ENCODE results near the gene TAX1BP1.

Gene TAX1BP1

GRCh38 chr7:27802999-27803398 is 63.0 kb downstream of the TAX1BP1 start:
- TF ChIP-seq CTCF (conservative IDR thresholded peaks at IDR 0.05), result no peak
- no peak overlapping the region for H3K27ac ChIP-seq

GRCh38 chr7:27804139-27804538 is 64.2 kb downstream of the TAX1BP1 start:
- no peak overlapping the region for H3K27ac ChIP-seq
- TF ChIP-seq CTCF (conservative IDR thresholded peaks at IDR 0.05), result no peak

- TF ChIP-seq CTCF (conservative IDR thresholded peaks at IDR 0.05), result no peak
- H3K27ac ChIP-seq, result no peak overlapping the region
Measured at GRCh38 chr7:27808626-27809025, 68.7 kb downstream of the TAX1BP1 start.

DNA sequence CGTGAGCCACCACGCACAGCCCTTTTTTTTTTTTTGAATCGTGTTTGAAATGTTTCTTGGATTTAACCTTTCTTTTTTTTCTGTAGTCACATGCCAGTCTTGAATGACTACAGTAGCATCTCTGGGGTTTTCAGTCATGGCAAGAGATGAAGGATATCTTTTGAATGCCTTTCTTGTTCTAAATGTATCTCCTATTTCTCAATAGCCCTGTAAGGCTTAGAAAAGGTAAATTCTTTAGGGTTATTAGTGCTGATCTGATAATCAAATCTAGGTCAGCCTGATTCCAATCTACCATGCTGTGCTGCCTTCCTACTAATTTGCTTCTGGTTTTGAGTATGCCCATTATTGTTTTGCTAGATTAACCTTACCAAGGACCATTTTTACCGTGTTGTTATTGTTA is 70.2 kb downstream of the TAX1BP1 start:
- TF ChIP-seq CTCF (conservative IDR thresholded peaks at IDR 0.05), result no peak
- H3K27ac ChIP-seq, result no peak overlapping the region

DNA sequence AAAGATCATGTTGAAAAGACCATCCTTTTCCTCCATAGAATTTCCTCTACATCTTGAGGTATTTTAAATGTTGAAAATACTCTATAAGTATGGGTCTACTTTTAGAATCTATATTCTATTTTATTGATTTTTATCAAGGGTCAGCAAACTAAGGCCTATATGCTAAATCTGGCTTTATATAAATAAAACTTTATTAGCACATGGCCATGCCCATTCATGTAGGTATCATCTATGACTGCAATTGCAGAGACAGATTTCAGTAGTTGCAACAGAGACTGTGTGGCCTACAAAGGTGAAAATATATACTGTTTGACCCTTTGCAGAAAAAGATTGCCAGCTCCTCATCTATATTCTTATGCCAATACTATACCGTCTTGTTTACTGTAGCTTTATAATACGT is 72.7 kb downstream of the TAX1BP1 start:
- no peak overlapping the region for H3K27ac ChIP-seq
- no peak for TF ChIP-seq CTCF (conservative IDR thresholded peaks at IDR 0.05)

- no peak overlapping the region for H3K27ac ChIP-seq
- no peak for TF ChIP-seq CTCF (conservative IDR thresholded peaks at IDR 0.05)
Measured at GRCh38 chr7:27822245-27822644, 82.3 kb downstream of the TAX1BP1 start.

GRCh38 chr7:27825891-27826290 is 85.9 kb downstream of the TAX1BP1 start:
- no peak overlapping the region for H3K27ac ChIP-seq

More at GRCh38 chr7:27825891-27826290, 85.9 kb downstream of the TAX1BP1 start:
- TF ChIP-seq CTCF (conservative IDR thresholded peaks at IDR 0.05), result no peak

All from VCaP (cell line).